ENCODE results near the gene MACC1.
A peak's percentile ranks its signal among the peaks of the same experiment; 100 is the strongest.

MACC1 gene, protein sequence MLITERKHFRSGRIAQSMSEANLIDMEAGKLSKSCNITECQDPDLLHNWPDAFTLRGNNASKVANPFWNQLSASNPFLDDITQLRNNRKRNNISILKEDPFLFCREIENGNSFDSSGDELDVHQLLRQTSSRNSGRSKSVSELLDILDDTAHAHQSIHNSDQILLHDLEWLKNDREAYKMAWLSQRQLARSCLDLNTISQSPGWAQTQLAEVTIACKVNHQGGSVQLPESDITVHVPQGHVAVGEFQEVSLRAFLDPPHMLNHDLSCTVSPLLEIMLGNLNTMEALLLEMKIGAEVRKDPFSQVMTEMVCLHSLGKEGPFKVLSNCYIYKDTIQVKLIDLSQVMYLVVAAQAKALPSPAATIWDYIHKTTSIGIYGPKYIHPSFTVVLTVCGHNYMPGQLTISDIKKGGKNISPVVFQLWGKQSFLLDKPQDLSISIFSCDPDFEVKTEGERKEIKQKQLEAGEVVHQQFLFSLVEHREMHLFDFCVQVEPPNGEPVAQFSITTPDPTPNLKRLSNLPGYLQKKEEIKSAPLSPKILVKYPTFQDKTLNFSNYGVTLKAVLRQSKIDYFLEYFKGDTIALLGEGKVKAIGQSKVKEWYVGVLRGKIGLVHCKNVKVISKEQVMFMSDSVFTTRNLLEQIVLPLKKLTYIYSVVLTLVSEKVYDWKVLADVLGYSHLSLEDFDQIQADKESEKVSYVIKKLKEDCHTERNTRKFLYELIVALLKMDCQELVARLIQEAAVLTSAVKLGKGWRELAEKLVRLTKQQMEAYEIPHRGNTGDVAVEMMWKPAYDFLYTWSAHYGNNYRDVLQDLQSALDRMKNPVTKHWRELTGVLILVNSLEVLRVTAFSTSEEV

DNA sequence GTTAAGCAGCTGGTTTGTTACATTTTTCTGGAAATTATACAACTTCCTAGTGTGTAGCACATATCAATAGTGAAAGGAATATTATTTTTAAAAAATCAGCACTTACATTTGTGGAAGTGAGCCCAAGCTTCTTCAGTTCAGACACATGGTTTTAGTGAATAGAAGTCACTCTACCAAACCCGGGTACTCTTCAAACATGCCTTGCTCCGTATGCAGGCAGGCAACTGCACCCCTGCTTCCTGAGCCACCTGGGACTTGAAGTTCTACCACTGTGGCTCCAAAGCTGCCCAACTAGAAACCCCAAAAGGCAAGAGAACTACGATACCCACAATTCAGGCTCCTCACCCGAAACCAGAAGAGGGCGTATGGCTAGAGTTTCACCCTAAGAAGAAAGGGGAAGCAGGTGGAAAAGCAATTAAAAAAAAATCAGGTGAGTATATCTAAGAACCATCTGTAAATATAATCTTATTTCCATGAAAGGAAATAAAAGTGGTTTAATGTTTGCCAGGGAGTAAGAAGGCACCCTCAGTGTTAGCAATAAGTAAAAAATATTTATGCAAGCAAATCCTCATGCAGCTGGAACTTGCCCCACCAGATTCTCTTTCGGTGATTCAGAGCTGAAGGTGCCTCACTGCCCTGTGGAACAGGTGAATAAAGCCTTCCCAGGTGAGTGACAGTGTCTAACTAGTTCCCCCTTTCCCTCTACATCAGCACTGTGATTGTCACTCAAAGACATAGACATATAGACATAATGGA is at the start of gene MACC1:
Gene MACC1, minus strand, starts transcription at position 192 of the 756 bp plus-strand sequence. CDS start 55,522 bp downstream, outside the sequence.
- H3K27me3 ChIP-seq (ENCODE audit: insufficient read depth, low read length) = no peaks in the 10 kb centered on the region
- peaks cover 37% of the 10 kb centered on the region for H3K4me1 ChIP-seq (ENCODE audit: control insufficient read depth, insufficient read depth, low read length, unreplicated experiment)
- H3K36me3 ChIP-seq (ENCODE audit: insufficient read depth, low read length) = no peaks in the 10 kb centered on the region
- no peaks in the 10 kb centered on the region for H3K79me2 ChIP-seq (ENCODE audit: control insufficient read depth, insufficient read depth, low read length, unreplicated experiment)
- H2AFZ ChIP-seq (ENCODE audit: low read length, unreplicated experiment) = no peak within 1 kb of the TSS
- H3K27ac ChIP-seq (ENCODE audit: low read depth, low read length) = no peak within 1 kb of the TSS
- H3K4me3 ChIP-seq (ENCODE audit: low read depth, low read length) = no peak within 1 kb of the TSS

DNA sequence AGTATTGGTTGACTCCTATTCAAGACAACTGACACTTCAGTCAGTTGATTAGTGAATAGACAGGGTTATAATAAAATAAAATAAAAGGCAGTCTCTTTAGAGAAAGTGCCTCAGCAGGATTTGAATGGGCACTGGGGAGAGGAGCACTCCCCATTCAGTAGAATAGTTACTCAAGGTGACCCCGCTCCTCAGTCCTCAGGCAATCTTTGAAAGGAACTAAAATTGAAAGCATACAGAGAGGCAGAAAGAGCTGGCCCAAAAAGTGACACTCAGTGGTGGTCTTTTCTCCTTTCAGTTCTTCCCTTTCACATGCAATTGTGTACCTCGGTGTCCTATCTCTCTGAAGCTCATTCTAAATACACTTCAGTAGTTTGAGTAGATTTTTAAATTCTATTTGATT is 47.4 kb upstream of the MACC1 start:
- H2AFZ ChIP-seq (ENCODE audit: low read length, unreplicated experiment) = no peak overlapping the region
- no peaks in the 10 kb centered on the region for H3K79me2 ChIP-seq (ENCODE audit: control insufficient read depth, insufficient read depth, low read length, unreplicated experiment)
- no peak overlapping the region for H3K4me3 ChIP-seq (ENCODE audit: low read depth, low read length)
- H3K27ac ChIP-seq (ENCODE audit: low read depth, low read length) = no peak overlapping the region
- H3K27me3 ChIP-seq (ENCODE audit: insufficient read depth, low read length) = no peaks in the 10 kb centered on the region
- H3K36me3 ChIP-seq (ENCODE audit: insufficient read depth, low read length) = no peaks in the 10 kb centered on the region
- peaks cover 6% of the 10 kb centered on the region for H3K4me1 ChIP-seq (ENCODE audit: control insufficient read depth, insufficient read depth, low read length, unreplicated experiment)

DNA sequence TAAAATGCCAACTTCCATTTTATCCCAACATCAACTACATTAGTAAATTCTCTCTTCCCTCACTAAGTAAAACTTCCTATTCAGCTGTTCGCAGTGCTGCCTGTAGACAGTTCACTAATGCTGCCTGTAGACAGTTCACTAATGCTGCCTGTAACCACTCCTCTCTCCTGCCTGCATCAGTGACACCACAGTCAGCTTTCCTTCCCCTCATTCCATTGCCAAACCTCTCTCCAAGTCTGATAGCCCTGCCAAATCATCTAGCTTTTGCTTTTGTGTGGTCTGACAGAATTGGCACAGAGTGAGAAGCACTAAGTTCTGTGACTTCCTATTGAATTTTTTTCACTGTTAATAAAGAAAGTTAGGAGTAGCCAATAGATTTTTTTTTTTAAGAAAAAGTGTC is 43.0 kb upstream of the MACC1 start:
- H3K36me3 ChIP-seq (ENCODE audit: insufficient read depth, low read length) = no peaks in the 10 kb centered on the region
- peaks cover 3% of the 10 kb centered on the region for H3K4me1 ChIP-seq (ENCODE audit: control insufficient read depth, insufficient read depth, low read length, unreplicated experiment)
- H2AFZ ChIP-seq (ENCODE audit: low read length, unreplicated experiment) = no peak overlapping the region
- no peaks in the 10 kb centered on the region for H3K79me2 ChIP-seq (ENCODE audit: control insufficient read depth, insufficient read depth, low read length, unreplicated experiment)
- no peak overlapping the region for H3K4me3 ChIP-seq (ENCODE audit: low read depth, low read length)
- no peak overlapping the region for H3K27ac ChIP-seq (ENCODE audit: low read depth, low read length)
- H3K27me3 ChIP-seq (ENCODE audit: insufficient read depth, low read length) = no peaks in the 10 kb centered on the region

DNA sequence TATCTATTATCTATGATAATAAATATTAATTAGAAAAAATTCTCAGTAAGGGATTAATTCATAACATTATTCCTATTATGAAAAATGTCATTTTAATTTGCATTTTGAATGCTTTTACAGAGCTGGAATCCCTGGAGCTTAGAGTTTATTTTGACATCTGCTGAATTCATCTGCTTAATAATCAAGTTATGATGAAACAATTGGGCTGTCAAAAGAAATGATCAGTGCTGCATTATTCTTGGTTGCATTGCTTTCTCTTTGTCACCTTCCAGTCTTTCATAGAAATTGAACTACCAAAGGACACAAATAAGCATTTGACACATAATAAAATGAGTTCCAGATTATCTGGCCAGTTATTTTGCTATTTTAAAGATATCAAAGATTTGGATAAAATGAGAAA is 40.0 kb upstream of the MACC1 start:
- H3K27ac ChIP-seq (ENCODE audit: low read depth, low read length) = no peak overlapping the region
- H3K36me3 ChIP-seq (ENCODE audit: insufficient read depth, low read length) = no peaks in the 10 kb centered on the region

DNA sequence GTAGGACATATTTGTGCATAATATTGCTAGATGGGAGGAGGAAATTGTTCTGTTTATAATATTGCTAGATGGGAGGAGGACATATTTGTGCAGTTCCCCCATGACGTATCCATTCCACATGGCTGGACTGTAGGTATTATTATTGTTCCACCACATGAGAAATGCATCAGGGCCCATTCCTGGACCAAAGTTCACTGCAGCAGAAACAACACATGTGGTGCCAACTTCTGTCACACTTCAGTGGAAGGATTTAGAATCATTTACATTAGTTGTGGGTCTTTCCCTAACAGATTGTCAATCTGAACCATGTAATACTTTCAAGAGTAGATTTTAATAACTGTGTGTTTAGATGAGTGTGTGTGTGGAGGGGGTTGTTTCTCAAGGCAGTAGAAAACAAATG is 32.7 kb upstream of the MACC1 start:
- Histone ChIP-seq H3K4me1 (ENCODE audit: control insufficient read depth, insufficient read depth, low read length, unreplicated experiment) (no peaks in the 10 kb centered on the region), H3K27ac (ENCODE audit: low read depth, low read length) (no peak overlapping the region), H3K27me3 (ENCODE audit: insufficient read depth, low read length) (no peaks in the 10 kb centered on the region), H3K4me3 (ENCODE audit: low read depth, low read length) (no peak overlapping the region), H3K79me2 (ENCODE audit: control insufficient read depth, insufficient read depth, low read length, unreplicated experiment) (no peaks in the 10 kb centered on the region), H3K36me3 (ENCODE audit: insufficient read depth, low read length) (no peaks in the 10 kb centered on the region), H2AFZ (ENCODE audit: low read length, unreplicated experiment) (no peak overlapping the region)

More for the DNA sequence above, 40.0 kb upstream of the MACC1 start:
- Histone ChIP-seq H3K27me3 (ENCODE audit: insufficient read depth, low read length) (no peaks in the 10 kb centered on the region), H3K4me3 (ENCODE audit: low read depth, low read length) (no peak overlapping the region), H2AFZ (ENCODE audit: low read length, unreplicated experiment) (no peak overlapping the region), H3K79me2 (ENCODE audit: control insufficient read depth, insufficient read depth, low read length, unreplicated experiment) (no peaks in the 10 kb centered on the region), H3K4me1 (ENCODE audit: control insufficient read depth, insufficient read depth, low read length, unreplicated experiment) (peaks cover 3% of the 10 kb centered on the region)

DNA sequence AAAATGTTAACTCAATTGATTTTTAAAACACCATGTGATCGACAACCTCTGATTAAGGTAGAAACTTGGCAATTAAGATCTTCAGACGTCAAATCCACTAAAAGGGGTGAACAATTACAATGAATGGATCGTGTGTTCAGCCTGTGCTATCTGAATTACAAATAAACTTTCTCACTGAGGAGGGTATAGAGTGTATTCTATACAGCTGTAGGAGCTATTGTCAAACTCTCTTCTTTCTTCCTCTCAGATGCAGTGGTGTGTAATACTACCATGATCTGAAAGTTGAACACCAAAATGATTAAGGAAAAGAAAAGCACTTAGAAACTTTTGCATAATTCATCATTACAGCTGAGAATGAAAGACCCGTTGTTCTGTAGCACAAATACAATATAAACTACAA is 32.2 kb upstream of the MACC1 start:
- Histone ChIP-seq H3K27me3 (ENCODE audit: insufficient read depth, low read length) (no peaks in the 10 kb centered on the region), H3K36me3 (ENCODE audit: insufficient read depth, low read length) (no peaks in the 10 kb centered on the region), H2AFZ (ENCODE audit: low read length, unreplicated experiment) (no peak overlapping the region), H3K4me3 (ENCODE audit: low read depth, low read length) (no peak overlapping the region), H3K27ac (ENCODE audit: low read depth, low read length) (no peak overlapping the region), H3K4me1 (ENCODE audit: control insufficient read depth, insufficient read depth, low read length, unreplicated experiment) (no peaks in the 10 kb centered on the region), H3K79me2 (ENCODE audit: control insufficient read depth, insufficient read depth, low read length, unreplicated experiment) (no peaks in the 10 kb centered on the region)

DNA sequence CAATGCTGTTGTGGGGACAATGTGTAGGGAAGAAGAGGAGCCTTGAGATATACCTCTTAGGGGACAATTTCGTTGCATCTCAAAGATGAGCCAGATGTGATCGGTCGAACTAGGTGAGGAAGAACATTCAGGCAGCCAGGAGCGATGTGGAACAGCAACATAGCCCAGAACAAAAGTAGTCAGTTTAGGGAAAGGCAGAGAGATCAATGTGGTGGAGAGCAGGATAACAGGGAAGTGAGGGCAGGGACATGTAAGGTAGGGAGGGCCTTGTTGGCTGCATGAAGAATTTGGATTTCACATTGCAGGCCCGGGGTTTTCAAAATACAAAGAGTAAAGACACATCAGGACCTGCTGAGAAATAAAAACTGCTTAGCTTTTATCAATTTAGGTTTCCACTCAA is 29.1 kb upstream of the MACC1 start:
- no peak overlapping the region for H3K27ac ChIP-seq (ENCODE audit: low read depth, low read length)
- peaks cover 9% of the 10 kb centered on the region for H3K4me1 ChIP-seq (ENCODE audit: control insufficient read depth, insufficient read depth, low read length, unreplicated experiment)

DNA sequence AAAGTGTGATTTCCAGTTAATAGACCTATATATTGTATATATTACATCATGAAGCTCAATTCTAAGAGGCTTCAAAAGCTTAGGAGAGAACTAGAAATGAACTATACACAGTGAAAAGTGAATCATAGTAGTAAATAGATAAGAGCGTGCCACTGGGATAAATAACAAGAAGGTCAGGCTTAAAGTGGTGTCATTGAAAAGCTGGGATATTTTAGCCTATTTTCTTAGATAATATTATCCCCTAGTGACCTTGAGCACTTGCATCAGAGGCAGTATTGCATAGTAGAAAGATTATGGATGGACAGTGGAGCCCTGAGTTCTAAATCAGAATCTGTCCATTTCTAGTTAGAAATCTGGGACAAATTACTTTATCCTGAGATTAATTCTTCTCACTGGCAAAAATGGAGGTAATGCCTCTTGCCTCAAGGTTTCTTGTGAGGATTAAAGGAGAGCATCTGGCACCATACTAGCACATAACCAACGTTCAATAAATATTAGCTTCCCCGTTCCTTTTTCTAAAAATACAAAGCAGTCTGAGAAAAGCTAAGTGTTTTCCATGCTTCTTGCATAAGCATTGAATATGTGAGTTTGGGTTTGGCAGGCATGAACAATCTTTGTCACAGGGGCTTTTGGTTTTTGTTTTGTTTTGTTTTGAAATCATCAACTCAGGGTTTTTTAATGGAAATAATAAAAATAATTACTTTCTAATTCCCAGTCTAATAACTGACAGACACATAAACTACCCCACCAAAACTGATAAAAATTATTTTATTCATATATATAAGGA is 27.3 kb upstream of the MACC1 start:
- H2AFZ ChIP-seq (ENCODE audit: low read length, unreplicated experiment) = no peak overlapping the region
- H3K27me3 ChIP-seq (ENCODE audit: insufficient read depth, low read length) = no peaks in the 10 kb centered on the region
- H3K27ac ChIP-seq (ENCODE audit: low read depth, low read length) = no peak overlapping the region
- H3K79me2 ChIP-seq (ENCODE audit: control insufficient read depth, insufficient read depth, low read length, unreplicated experiment) = no peaks in the 10 kb centered on the region
- no peak overlapping the region for H3K4me3 ChIP-seq (ENCODE audit: low read depth, low read length)
- H3K4me1 ChIP-seq (ENCODE audit: control insufficient read depth, insufficient read depth, low read length, unreplicated experiment) = peaks cover 18% of the 10 kb centered on the region
- H3K36me3 ChIP-seq (ENCODE audit: insufficient read depth, low read length) = no peaks in the 10 kb centered on the region

More for the DNA sequence above, 29.1 kb upstream of the MACC1 start:
- H3K4me3 ChIP-seq (ENCODE audit: low read depth, low read length) = no peak overlapping the region
- H3K27me3 ChIP-seq (ENCODE audit: insufficient read depth, low read length) = no peaks in the 10 kb centered on the region
- H2AFZ ChIP-seq (ENCODE audit: low read length, unreplicated experiment) = no peak overlapping the region
- no peaks in the 10 kb centered on the region for H3K36me3 ChIP-seq (ENCODE audit: insufficient read depth, low read length)
- no peaks in the 10 kb centered on the region for H3K79me2 ChIP-seq (ENCODE audit: control insufficient read depth, insufficient read depth, low read length, unreplicated experiment)

DNA sequence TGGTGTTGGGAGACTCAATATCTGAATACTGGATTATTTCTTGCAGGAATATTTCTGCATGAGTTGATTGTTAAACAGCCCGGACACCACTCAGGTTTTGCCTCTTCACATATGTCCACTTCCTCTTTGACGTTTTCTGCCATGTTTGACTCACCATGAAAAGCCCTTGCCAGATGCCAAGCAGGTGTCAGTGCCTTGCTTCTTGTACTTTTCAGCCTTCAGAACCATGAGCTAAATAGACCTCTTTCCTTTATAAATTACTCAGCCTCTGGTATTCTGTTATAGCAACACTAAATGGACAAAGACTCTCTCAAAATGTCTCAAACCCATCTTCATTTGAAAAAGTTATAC is 24.7 kb upstream of the MACC1 start:
- H3K27me3 ChIP-seq (ENCODE audit: insufficient read depth, low read length) = no peaks in the 10 kb centered on the region
- no peaks in the 10 kb centered on the region for H3K36me3 ChIP-seq (ENCODE audit: insufficient read depth, low read length)
- no peaks in the 10 kb centered on the region for H3K79me2 ChIP-seq (ENCODE audit: control insufficient read depth, insufficient read depth, low read length, unreplicated experiment)
- peak overlapping the region; percentile 78 for H3K27ac ChIP-seq (ENCODE audit: low read depth, low read length)
- peak overlapping the region; percentile 82 for H2AFZ ChIP-seq (ENCODE audit: low read length, unreplicated experiment)
- H3K4me1 ChIP-seq (ENCODE audit: control insufficient read depth, insufficient read depth, low read length, unreplicated experiment) = peaks cover 22% of the 10 kb centered on the region
- no peak overlapping the region for H3K4me3 ChIP-seq (ENCODE audit: low read depth, low read length)

Measured in ACC112 (cell line).